ENCODE results near the gene YAF2.

GRCh38 chr12:42261708-42262107 lies 23.7 kb upstream of the YAF2 start:
- TF ChIP-seq CTCF (IDR thresholded peaks at IDR 0.05; ENCODE audit: borderline replicate concordance, extremely low read depth, low read length, poor library complexity, severe bottlenecking) (no peak), EZH2 (IDR thresholded peaks at IDR 0.05; ENCODE audit: borderline replicate concordance, low read depth, low read length, severe bottlenecking) (no peak)

All from DND-41 (cell line).